Spleen (tissue), 11 donors: ENCODE measurements around the gene CYP4B1. TPM values are rescaled to one million over a fixed set of nuclear protein-coding genes. Genes with fewer than 3 reads are reported as not detected.
"Not testable (repeated sequence)": the region's sequence is repeated elsewhere in the genome, so short reads cannot be mapped to it uniquely, and the experiment has no call there.

Experiments
- DNase-seq: peaks from one replicate; pipeline ENCODE4 v3.0.0-alpha.2; 2020
- H3K27ac ChIP-seq, 8 donors: fragments of 200-600 bp; sonication (generic) in 7 of 8; 1 replicate in 4 of 8; 2 replicates in 4 of 8; pipeline versions ENCODE4 v1.5.0 to v1.8.0; 2016 to 2021; ENCODE audit warnings: inconsistent platforms in 4 of 8, mild to moderate bottlenecking in 4 of 8, moderate library complexity in 1 of 8
- H3K27me3 ChIP-seq, 7 donors: fragments of 200-600 bp; sonication (generic) in 6 of 7; replicated peaks in 1 of 7; 1 replicate in 4 of 7; 2 replicates in 3 of 7; pipeline versions ENCODE4 v1.5.0 to v1.8.0; 2016 to 2021; ENCODE audit warnings: inconsistent platforms in 3 of 7, mild to moderate bottlenecking in 1 of 7
- H3K36me3 ChIP-seq, 6 donors: fragments of 200-600 bp; sonication (generic) in 5 of 6; 1 replicate in 4 of 6; 2 replicates in 2 of 6; pipeline versions ENCODE4 v1.5.0 to v1.8.0; 2016 to 2021; ENCODE audit warnings: inconsistent platforms in 2 of 6
- H3K4me1 ChIP-seq, 6 donors: fragments of 200-600 bp; sonication (generic) in 5 of 6; 1 replicate in 3 of 6; 2 replicates in 3 of 6; pipeline versions ENCODE4 v1.5.0 to v1.8.0; 2016 to 2021; ENCODE audit warnings: inconsistent platforms in 3 of 6
- H3K4me3 ChIP-seq, 8 donors: fragments of 200-600 bp; sonication (generic) in 7 of 8; 1 replicate in 4 of 8; 2 replicates in 4 of 8; pipeline versions ENCODE4 v1.5.0 to v1.8.0; 2016 to 2021; ENCODE audit warnings: inconsistent platforms in 4 of 8, mild to moderate bottlenecking in 4 of 8, moderate library complexity in 2 of 8
- H3K9me3 ChIP-seq, 8 donors: fragments of 200-600 bp; sonication (generic) in 7 of 8; 1 replicate in 4 of 8; 2 replicates in 4 of 8; pipeline versions ENCODE4 v1.5.0 to v1.8.0; 2016 to 2021; ENCODE audit warnings: inconsistent platforms in 4 of 8
- CTCF ChIP-seq, 11 experiments: fragments of 200-600 bp in 7 of 11; fragments of 450-650 bp in 4 of 11; sonication (generic) in 4 of 11; IDR thresholded peaks in 8 of 11; conservative IDR thresholded peaks in 3 of 11; 1 replicate in 7 of 11; 2 replicates in 4 of 11; pipeline versions ENCODE4 v1.4.0 to v1.8.0; 2016 to 2021; ENCODE audit warnings: antibody characterized with exemption in 11 of 11, inconsistent platforms in 4 of 11, mild to moderate bottlenecking in 1 of 11
- POLR2A ChIP-seq, 3 donors: fragments of 450-650 bp; IDR thresholded peaks; one replicate each; pipeline ENCODE4 v1.5.1; 2017; ENCODE audit warnings: antibody characterized with exemption in 3 of 3, mild to moderate bottlenecking in 1 of 3
- POLR2AphosphoS5 ChIP-seq, 3 donors: sonication (generic); formaldehyde crosslinking; IDR thresholded peaks; one replicate each; pipeline ENCODE4 v1.5.1; 2017; ENCODE audit warnings: antibody characterized with exemption in 3 of 3
- WGBS, 5 donors: extraction: QIAGEN DNeasy Blood & Tissue Kit in 3 of 5; methylation state at CpG; one replicate each; pipeline versions ENCODE4 v1.1.5 to v1.1.7; 2013 to 2018; 5-methylcytosine and 5-hydroxymethylcytosine counted together
- intact Hi-C: fragments of 100-400 bp; cut with DNase I; formaldehyde crosslinking; loops from one replicate; pipeline ENCODE4 v1.15.0; 2023; ENCODE audit warnings: low total_unique reads
- polyA plus RNA-seq, 3 donors: library from polyadenylated mRNA; stranded (reverse); fragments of 200-250 nt; gene quantifications; one replicate each; pipeline ENCODE4 v1.2.1, GENCODE V29; 2013
- total RNA-seq, 7 donors: library from RNA; depleted of rRNA in 3 of 7; stranded (reverse); fragments of >200 nt in 3 of 7; fragmentation: NEBNext Ultra II Directional in 4 of 7; extraction: Animal tissue kit (Norgen Biotek cat#: 25700) in 4 of 7; gene quantifications; one replicate each; pipeline versions ENCODE4 v1.1.0 to v1.2.1, GENCODE V29; 2016 to 2021
- donor health status: healthy with polysubstance abuse.
- donor health status: DM: no; HTN: no; CAD: no; lungs with moderate emphysema.
- donor health status: DM: no; HTN: no; CAD: no.
- donor health status: Bipolar disorder and iron deficiency.
- donor health status: healthy.
- donor health status: DM: no; HTN: no; CAD: no.
- donor health status: DM: yes; HTN: yes; CAD: no.

Gene CYP4B1
- total and polyA plus RNA-seq, 10 donors = 0.32 to 3.5 (median 1.0) TPM; not detected in 3

- intact Hi-C loops = no loop called here
- no peak overlapping the region for H3K27ac ChIP-seq
- TF ChIP-seq POLR2A (IDR thresholded peaks at IDR 0.05) (no peak), POLR2AphosphoS5 (IDR thresholded peaks at IDR 0.05) (no peak), CTCF (IDR thresholded peaks at IDR 0.05 in 8 of 11, conservative IDR thresholded peaks at IDR 0.05 in 3 of 11) (no peak)
These were observed 29.7 kb upstream of the CYP4B1 start for GRCh38 chr1:46769028-46769740.

GRCh38 chr1:46770541-46770940 is 28.3 kb upstream of the CYP4B1 start:
- 70 to 90% (median 87%) methylated on average over 3 of the region's 3 CpGs for WGBS, 5 donors
- no peak for DNase-seq
- Histone ChIP-seq H3K27me3 (peaks cover 0 to 29% (median 0%) of the 10 kb centered on the region in 7 donors), H3K4me3 (no peak overlapping the region), H3K4me1 (no peaks in the 10 kb centered on the region), H3K36me3 (no peaks in the 10 kb centered on the region), H3K27ac (no peak overlapping the region), H3K9me3 (peaks cover 0 to 66% (median 57%) of the 10 kb centered on the region in 8 donors)
- TF ChIP-seq POLR2A (IDR thresholded peaks at IDR 0.05) (no peak), CTCF (IDR thresholded peaks at IDR 0.05 in 8 of 11, conservative IDR thresholded peaks at IDR 0.05 in 3 of 11) (no peak), POLR2AphosphoS5 (IDR thresholded peaks at IDR 0.05) (no peak)
- intact Hi-C loops = no loop called here

More at GRCh38 chr1:46769028-46769740, 29.7 kb upstream of the CYP4B1 start:
- no peaks in the 10 kb centered on the region for H3K36me3 ChIP-seq
- H3K4me3 ChIP-seq = no peak overlapping the region
- no peak for DNase-seq
- H3K27me3 ChIP-seq = peaks cover 0 to 41% (median 0%) of the 10 kb centered on the region in 7 donors
- no peaks in the 10 kb centered on the region for H3K4me1 ChIP-seq
- H3K9me3 ChIP-seq = peaks cover 0 to 59% (median 47%) of the 10 kb centered on the region in 8 donors

DNA sequence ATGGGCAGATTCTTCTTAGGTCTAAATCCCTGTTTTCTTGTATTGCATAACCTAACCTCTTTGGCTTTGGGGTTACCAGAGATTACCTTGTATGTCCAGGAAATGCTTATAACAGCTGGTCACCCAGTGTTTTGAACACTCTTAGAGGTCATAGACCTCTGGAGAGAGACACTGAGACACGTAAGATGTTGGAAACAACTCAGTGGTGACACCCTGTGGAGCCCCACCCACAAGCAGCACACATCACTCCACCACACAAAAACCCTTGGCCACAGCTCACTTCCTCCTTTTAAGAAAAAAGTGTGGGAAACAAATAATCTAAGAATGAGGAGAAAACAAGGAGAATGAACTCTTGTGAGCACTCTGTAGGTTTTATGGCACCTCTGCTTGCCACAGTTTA is 26.3 kb upstream of the CYP4B1 start:
- 32 to 61% (median 51%) methylated on average over 1 of the region's 1 CpG for WGBS, 5 donors
- no peak overlapping the region for H3K27ac ChIP-seq
- TF ChIP-seq POLR2AphosphoS5 (IDR thresholded peaks at IDR 0.05) (no peak), CTCF (IDR thresholded peaks at IDR 0.05 in 8 of 11, conservative IDR thresholded peaks at IDR 0.05 in 3 of 11) (no peak), POLR2A (IDR thresholded peaks at IDR 0.05) (no peak)

DNA sequence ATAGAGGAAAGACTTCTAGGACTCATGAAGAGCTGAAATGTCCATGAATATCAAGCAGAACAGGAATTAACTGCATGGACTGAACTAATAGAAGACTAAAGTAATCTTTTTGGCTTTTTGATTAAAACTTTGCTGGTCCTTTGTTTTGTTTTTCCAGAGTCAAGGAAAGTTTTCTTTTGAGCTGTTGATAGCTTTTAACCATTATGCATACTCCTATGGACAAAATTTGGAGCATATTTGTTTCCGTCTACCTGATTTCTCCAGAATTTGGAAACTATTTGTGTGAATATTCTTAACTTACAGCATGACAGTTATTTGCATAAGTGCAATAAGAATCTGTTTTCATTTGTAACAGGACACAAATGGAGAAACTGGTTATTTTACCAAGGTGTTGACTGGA is 24.5 kb upstream of the CYP4B1 start:
- Histone ChIP-seq H3K27me3 (peaks cover 0 to under 1% (median 0%) of the 10 kb centered on the region in 7 donors), H3K4me3 (no peak overlapping the region), H3K27ac (no peak overlapping the region), H3K4me1 (no peaks in the 10 kb centered on the region), H3K36me3 (no peaks in the 10 kb centered on the region), H3K9me3 (peaks cover 0 to 61% (median 50%) of the 10 kb centered on the region in 8 donors)
- intact Hi-C loops = no loop called here
- WGBS, 5 donors = 90 to 100% (median 94%) methylated on average over 1 of the region's 1 CpG
- DNase-seq = no peak
- TF ChIP-seq POLR2A (IDR thresholded peaks at IDR 0.05) (no peak), POLR2AphosphoS5 (IDR thresholded peaks at IDR 0.05) (no peak), CTCF (IDR thresholded peaks at IDR 0.05 in 8 of 11, conservative IDR thresholded peaks at IDR 0.05 in 3 of 11) (no peak)

More for the DNA sequence above, 26.3 kb upstream of the CYP4B1 start:
- no peaks in the 10 kb centered on the region for H3K4me1 ChIP-seq
- H3K4me3 ChIP-seq = no peak overlapping the region
- peaks cover 0 to 18% (median 0%) of the 10 kb centered on the region in 7 donors for H3K27me3 ChIP-seq
- no peaks in the 10 kb centered on the region for H3K36me3 ChIP-seq
- H3K9me3 ChIP-seq = peaks cover 0 to 67% (median 57%) of the 10 kb centered on the region in 8 donors
- DNase-seq = no peak
- intact Hi-C loops = no loop called here

DNA sequence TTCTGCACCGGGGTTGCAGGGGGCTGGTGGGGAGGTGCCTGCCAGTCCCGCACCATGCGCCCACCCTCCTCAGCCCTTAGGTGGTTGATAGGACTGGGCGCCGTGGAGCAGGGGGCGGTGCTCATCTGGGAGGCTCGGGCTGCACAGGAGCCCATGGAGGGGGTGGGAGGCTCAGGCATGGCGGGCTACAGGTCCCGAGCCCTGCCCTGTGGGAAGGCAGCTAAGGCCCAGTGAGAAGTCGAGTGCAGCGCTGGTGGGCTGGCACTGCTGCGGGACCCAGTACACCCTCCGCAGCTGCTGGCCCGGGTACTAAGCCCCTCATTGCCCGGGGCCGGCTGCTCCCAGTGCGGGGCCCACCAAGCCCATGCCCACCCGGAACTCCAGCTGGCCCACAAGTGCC is 20.4 kb upstream of the CYP4B1 start:
- not testable (repeated sequence) for DNase-seq

More for the DNA sequence above, 20.4 kb upstream of the CYP4B1 start:
- H3K27me3 ChIP-seq, H3K4me3 ChIP-seq, H3K27ac ChIP-seq, H3K36me3 ChIP-seq, intact Hi-C loops, H3K4me1 ChIP-seq: not testable (repeated sequence)
- 86 to 96% (median 92%) methylated on average over 9 to 18 of the region's 18 CpGs for WGBS, 5 donors
- peaks cover 0 to 21% (median 13%) of the 10 kb centered on the region in 8 donors for H3K9me3 ChIP-seq
